Activated T-cell treated with anti-CD3 and anti-CD28 coated beads for 1 hour (primary cell): Measurements from ENCODE around the gene OR51B4.
"Not testable (repeated sequence)": the region's sequence is repeated elsewhere in the genome, so short reads cannot be mapped to it uniquely, and the experiment has no call there.

Experiments used
- DNase-seq: peaks from one replicate; pipeline ENCODE4 v3.0.0-alpha.2; 2020; ENCODE audit warnings: low read depth

Gene OR51B4

DNA sequence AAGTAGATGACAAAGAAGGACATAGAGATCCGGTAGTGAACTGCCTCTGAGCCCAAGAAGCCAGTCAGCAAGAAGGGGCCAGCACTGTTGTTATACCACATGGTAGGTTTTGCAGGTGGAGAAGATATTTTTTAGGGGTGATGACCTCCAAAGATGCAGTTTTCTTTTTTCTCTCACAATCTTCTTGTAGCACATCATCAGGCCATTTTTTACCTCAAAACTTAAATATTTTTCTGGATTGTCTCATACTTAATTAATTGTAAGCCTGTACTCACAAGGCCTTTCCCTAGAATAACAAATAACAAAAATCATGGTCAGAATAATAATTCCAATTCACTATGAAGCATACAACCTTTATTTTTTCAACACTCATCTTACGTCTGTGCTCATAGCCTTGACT is at the start of gene OR51B4:
OR51B4 (minus strand) TSS at position 101 of the 400 bp plus-strand sequence; CDS start at position 101, 0 bp downstream.
- no peak for DNase-seq

DNA sequence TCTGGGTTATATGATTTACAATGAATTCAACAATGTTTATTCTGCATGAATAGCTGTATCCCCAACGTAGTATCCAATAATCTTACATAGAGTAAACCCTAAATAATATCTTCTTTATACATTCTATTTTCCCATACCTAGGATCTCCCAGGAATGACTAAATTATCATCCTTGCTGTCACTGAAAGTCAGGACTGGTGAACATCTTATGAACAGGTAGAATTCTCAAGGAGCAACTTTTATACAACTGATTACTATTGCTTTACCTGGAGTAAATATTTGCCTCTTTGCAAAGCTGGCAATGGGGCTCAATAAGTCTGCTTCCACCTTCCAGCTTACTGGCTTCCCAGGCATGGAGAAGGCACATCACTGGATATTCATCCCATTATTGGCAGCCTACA is 49.5 kb upstream of the OR51B4 start, which contains the start of gene OR51B6:
OR51B6 (plus strand) TSS at position 301 of the 400 bp plus-strand sequence; CDS start at position 301, 0 bp downstream.
- no peak for DNase-seq

- DNase-seq: no peak
These were observed 47.8 kb upstream of the OR51B4 start for GRCh38 chr11:5349550-5349949.

DNA sequence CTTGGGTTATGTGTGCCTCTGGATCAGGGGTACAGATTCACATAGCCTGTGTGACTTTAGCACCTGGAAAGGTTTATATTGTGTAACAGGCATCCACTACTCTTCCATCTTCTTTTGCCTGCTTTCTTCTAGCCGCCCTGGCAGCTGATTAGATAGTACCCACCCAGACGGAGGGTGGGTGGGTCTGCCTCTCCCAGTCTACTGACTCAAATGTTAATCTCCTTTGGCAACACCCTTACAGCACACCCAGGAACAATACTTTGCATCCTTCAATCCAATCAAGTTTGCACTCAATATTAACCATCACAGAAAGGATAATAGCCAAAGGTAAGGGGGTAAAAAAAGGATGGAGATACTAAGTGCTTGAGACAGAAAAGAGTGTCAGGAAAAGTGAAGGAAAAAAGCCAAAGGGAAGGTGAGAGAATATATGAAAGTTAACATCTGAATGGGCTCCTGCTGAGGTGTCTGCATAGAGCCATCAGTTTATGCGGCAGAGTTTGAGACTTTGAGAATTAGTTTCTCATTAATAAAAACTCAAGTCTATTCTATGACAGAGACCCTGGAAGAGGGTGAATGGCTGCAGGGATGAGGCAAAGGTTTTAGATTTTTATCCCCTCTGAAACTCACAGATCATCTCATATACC is 46.9 kb upstream of the OR51B4 start:
- no peak for DNase-seq

- DNase-seq: no peak
These were observed 44.1 kb upstream of the OR51B4 start for GRCh38 chr11:5345831-5346230.

- DNase-seq: no peak
These were observed 42.0 kb upstream of the OR51B4 start, which contains the start of gene OR51B5 for GRCh38 chr11:5343474-5344335. OR51B5 (minus strand) TSS chr11:5343524; CDS start chr11:5343524, 0 bp downstream.

DNA sequence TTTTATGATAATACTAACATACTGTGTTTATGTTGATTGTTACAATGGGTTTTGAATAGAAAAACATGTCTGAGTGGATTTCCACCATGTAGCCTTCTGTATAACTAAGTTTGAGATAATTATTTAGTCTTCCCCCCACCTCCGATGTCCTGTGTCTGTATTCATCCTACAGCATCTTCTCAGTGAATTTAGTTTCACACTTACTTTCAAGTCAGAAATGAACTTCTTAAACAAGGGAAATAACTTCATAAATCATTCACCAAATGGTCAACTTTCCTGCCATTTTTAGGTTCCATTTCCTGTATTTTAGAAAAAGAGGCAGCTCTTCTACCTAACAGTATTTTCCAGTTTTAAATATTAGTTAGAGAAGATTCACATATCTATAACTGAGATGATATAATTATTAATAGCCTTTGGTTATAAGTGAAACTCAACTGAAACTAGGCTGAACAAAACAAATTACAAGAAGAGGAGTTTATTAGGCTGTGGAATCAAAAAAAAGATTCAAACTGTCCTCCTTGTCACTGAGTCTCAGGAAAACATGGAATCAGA is 38.1 kb upstream of the OR51B4 start:
- no peak for DNase-seq

DNA sequence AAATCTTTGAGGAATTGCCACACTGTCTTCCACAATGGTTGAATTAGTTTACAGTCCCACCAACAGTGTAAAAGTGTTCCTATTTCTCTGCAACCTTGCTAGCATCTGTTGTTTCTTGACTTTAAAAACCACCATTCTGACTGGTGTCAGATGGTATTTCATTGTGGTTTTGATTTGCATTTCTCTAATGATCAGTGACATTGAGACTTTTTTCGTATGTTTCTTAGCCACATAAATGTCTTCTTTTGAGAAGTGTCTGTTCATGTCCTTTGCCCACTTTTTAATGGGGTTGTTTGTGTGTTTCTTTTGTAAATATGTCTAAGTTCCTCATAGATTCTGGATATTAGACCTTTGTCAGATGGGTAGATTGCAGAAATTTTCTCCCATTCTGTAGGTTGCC is 35.5 kb upstream of the OR51B4 start:
- DNase-seq: not testable (repeated sequence)

- DNase-seq: no peak
These were observed 34.6 kb upstream of the OR51B4 start for GRCh38 chr11:5336331-5336730.

GRCh38 chr11:5335170-5335569 is 33.4 kb upstream of the OR51B4 start:
- DNase-seq: no peak

GRCh38 chr11:5324197-5324596 is 22.5 kb upstream of the OR51B4 start, which contains the start of gene OR51B2:
OR51B2 (minus strand) TSS chr11:5324297; CDS start chr11:5324297, 0 bp downstream.
- DNase-seq: no peak

GRCh38 chr11:5317292-5317691 is 15.5 kb upstream of the OR51B4 start:
- DNase-seq: no peak

- not testable (repeated sequence) for DNase-seq
These were observed 11.7 kb upstream of the OR51B4 start for GRCh38 chr11:5313326-5314023.

DNA sequence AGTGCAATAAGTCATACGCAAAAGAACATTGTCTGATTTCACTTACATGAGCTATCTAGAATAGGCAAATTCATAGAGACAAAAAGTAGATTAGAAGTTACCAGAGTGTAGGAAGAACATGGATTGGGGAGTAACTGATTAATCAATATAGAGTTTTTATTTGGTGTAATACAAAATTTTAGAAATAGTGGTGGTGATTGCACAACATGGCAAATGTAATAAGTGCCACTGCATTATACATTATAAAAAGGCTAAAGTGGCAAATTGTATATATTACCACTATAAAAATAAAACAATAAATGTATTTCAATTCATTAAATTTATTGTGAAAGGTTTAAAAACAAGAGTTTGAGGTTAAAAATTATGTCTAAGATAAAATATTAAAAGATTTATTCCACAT is 8.7 kb upstream of the OR51B4 start:
- no peak for DNase-seq

DNA sequence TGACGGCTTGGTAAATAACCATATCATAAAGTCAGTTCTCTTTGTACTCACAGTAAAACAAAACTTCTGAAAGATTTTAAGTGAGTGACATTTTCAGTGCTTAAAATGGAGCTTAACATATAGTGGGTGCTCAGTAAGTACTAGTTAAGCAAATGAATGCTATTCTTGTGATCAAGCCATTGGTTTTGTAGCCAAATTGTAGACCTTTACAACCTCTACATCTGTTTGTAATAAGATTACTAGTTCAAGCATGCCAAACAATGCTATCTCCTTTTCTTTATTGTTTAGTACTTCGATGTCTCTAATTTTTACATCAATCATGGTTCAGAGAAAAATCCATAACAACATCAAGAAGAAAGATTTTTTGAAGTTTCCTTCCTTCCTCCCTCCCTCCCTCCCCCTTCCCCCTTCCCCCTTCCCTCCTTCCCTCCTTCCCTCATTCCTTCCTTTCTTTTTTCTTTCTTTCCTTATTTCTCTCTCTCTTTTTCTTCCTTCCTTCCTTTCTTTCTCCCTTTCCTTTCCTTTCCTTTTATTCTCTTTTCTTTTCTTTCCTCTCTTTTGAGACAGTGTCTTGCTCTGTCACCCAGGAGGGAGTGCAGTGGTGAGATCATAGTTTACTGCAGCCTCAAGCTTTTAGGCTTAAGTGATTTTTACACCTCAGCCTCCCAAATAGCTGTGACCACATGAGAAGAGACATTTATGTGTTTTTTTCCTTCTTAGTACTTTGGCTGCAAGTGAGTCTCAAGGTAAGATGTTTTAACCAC is 5.7 kb upstream of the OR51B4 start:
- DNase-seq: no peak

GRCh38 chr11:5304046-5304445 is 2.3 kb upstream of the OR51B4 start:
- DNase-seq: no peak

GRCh38 chr11:5303626-5304025 is 1.9 kb upstream of the OR51B4 start:
- no peak for DNase-seq

- no peak for DNase-seq
These were observed 1.5 kb downstream of the OR51B4 start for GRCh38 chr11:5300251-5300650.

- no peak for DNase-seq
These were observed 3.3 kb downstream of the OR51B4 start for GRCh38 chr11:5298451-5298850.

- DNase-seq: no peak
These were observed 3.9 kb downstream of the OR51B4 start for GRCh38 chr11:5297721-5298323.
